IMR-90 (cell line): ENCODE results near the gene TBX10. TPM values are rescaled to one million over a fixed set of nuclear protein-coding genes. Genes with fewer than 3 reads are reported as not detected.

Source experiments
- RFX5 ChIP-seq: IDR thresholded peaks from 2 replicates; pipeline ENCODE4 v1.8.0; 2012; ENCODE audit warnings: low read depth, mild to moderate bottlenecking, low read length, moderate library complexity
- polyA plus RNA-seq, 3 experiments: library from polyadenylated mRNA; depleted of rRNA; stranded (reverse); fragments of >200 nt; gene quantifications; 2 replicates each; pipeline ENCODE4 v1.2.3, GENCODE V29; 2012; ENCODE audit warnings: low replicate concordance in 1 of 3
- total RNA-seq: library from RNA; depleted of rRNA; stranded (reverse); fragments of >200 nt; gene quantifications from 2 replicates; pipeline ENCODE4 v1.2.3, GENCODE V29; 2012
- TF ChIP-seq, protein P1 (sequence below): conservative IDR thresholded peaks from 2 replicates; pipeline ENCODE4 v1.5.1; 2012; ENCODE audit warnings: mild to moderate bottlenecking, low read depth, low read length, improper control_type of control experiment

Gene TBX10
- total and polyA plus RNA-seq, 2 of the 4 experiments (the other 2 are of a cell fraction), result not detected

DNA sequence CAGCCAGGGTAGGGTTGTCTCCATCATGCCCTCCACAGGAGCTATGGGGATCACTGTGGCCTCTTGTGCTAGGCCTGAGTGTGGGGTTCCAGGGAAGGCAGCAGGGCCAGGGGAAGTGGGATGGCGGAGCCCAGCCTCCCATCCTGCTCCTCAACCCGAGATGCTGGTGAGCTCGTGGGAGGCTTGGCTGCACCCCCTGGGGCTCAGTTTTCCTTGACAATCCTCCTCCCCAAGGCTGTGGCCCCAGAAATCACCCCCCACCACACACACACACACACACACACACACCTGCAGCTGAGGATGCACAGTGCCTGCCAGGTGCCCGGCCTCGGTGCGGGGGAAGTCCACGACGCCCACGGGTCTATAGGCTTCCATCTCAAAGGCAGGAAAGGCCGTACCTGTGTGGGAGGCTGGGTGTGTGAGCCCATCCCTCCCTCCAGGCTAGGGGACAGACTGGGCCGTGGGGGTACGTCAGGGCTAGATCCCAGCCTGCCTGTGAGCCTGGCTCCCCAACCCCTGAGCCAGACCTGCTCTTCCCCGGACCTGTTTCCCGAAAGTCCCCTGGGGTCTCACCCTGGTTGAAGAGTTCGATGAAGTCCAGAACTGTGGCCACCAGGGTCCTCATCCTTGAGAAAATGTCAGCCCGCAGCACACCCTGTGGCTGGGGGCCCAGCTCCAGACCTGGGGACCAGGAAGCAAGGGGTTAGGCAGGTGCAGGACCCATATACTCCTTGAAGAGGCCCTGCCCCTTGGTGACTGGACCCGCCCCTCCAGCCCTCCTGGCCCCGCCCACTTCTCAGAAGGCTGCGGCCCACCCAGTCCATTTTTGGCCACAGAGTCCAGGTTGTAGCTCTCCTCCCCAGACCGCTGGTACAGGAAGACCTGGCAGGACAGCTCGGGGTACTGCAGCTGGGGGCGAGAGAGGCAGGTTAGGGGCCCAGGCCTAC is 5.2 kb upstream of the TBX10 start (continued):
- TF ChIP-seq, protein P1, sequence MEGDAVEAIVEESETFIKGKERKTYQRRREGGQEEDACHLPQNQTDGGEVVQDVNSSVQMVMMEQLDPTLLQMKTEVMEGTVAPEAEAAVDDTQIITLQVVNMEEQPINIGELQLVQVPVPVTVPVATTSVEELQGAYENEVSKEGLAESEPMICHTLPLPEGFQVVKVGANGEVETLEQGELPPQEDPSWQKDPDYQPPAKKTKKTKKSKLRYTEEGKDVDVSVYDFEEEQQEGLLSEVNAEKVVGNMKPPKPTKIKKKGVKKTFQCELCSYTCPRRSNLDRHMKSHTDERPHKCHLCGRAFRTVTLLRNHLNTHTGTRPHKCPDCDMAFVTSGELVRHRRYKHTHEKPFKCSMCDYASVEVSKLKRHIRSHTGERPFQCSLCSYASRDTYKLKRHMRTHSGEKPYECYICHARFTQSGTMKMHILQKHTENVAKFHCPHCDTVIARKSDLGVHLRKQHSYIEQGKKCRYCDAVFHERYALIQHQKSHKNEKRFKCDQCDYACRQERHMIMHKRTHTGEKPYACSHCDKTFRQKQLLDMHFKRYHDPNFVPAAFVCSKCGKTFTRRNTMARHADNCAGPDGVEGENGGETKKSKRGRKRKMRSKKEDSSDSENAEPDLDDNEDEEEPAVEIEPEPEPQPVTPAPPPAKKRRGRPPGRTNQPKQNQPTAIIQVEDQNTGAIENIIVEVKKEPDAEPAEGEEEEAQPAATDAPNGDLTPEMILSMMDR, result no peak
- TF ChIP-seq RFX5, result no peak
